ENCODE measurements around the gene SNRK. TPM values are rescaled to one million over a fixed set of nuclear protein-coding genes. Genes with fewer than 3 reads are reported as not detected.

The SNRK gene
- total RNA-seq, 1 experiment from 2014 or later: 12.0 TPM

GRCh38 chr3:43287500-43287873, 1.1 kb downstream of the SNRK start:
- peak overlapping the region; percentile 76 for H3K9ac ChIP-seq (ENCODE audit: extremely low read depth, insufficient read length, low read length)
- H3K27me3 Mint-ChIP-seq (ENCODE audit: low read depth): no peaks in the 10 kb centered on the region; the same call in 1 of the 2 replicates
- no peaks in the 10 kb centered on the region; a peak in 1 of 5 replicates for H3K9me3 Mint-ChIP-seq
- H3K36me3 Mint-ChIP-seq (ENCODE audit: insufficient read depth in 1 of 3, low read depth in 3 of 3): peaks cover 0 to 9% (median 0%) of the 10 kb centered on the region in 3 experiments; a peak in 4 of 7 replicates
- no peak overlapping the region for H2AFZ ChIP-seq (ENCODE audit: low read length)
- H3K4me2 ChIP-seq (ENCODE audit: insufficient read depth, insufficient read length, low read length): peak overlapping the region; percentile 94
- H4K20me1 ChIP-seq (ENCODE audit: control insufficient read depth, insufficient read depth, insufficient read length): no peaks in the 10 kb centered on the region
- H3K79me1 ChIP-seq (ENCODE audit: insufficient read depth, low read depth, low read length, poor library complexity, severe bottlenecking): peaks cover 3% of the 10 kb centered on the region
- no peak overlapping the region for H3K27ac ChIP-seq (ENCODE audit: insufficient read length, low read depth, low read length)
- peaks cover 5% of the 10 kb centered on the region; the same call in 1 of the 2 replicates for H3K79me2 ChIP-seq (ENCODE audit: insufficient read depth, low read length)
- no peak overlapping the region for H3K56ac ChIP-seq (ENCODE audit: insufficient read length, low read depth, low read length)
- no peak overlapping the region for H2BK5ac ChIP-seq (ENCODE audit: insufficient read length, low read length)
- no peak overlapping the region for H2BK120ac ChIP-seq (ENCODE audit: low read depth, low read length, poor library complexity, severe bottlenecking)
- no peak overlapping the region for H2BK20ac ChIP-seq (ENCODE audit: low read depth, low read length, poor library complexity, severe bottlenecking)
- H4K91ac ChIP-seq (ENCODE audit: insufficient read length, low read depth, low read length): no peak overlapping the region
- no peak for DNase-seq
- H3K4me3 Mint-ChIP-seq: peak overlapping the region; percentile 94 to 98
- H4K8ac ChIP-seq (replicated peaks; ENCODE audit: insufficient read length, low read depth, low read length): no peak overlapping the region
- peaks cover 32 to 40% of the 10 kb centered on the region in 2 experiments for H3K4me1 Mint-ChIP-seq
- H3K4me1 ChIP-seq (ENCODE audit: insufficient read depth, low read length): 0 out of 2 replicates have a peak, but pooled peaks cover 2% of the 10 kb centered on the region
- no peak overlapping the region for H3K14ac ChIP-seq (ENCODE audit: insufficient read depth, low read length)
- no peak for TF ChIP-seq CTCF (conservative IDR thresholded peaks at IDR 0.05)
- H3K18ac ChIP-seq (ENCODE audit: insufficient read length, low read depth, low read length): no peak overlapping the region
- H3K23ac ChIP-seq (ENCODE audit: insufficient read length, low read depth, low read length): no peak overlapping the region
- no peak overlapping the region for H2BK15ac ChIP-seq (ENCODE audit: low read depth, low read length)
- H2AK5ac ChIP-seq (ENCODE audit: insufficient read length, low read length): no peak overlapping the region
- peak overlapping the region in 2 of 3 experiments; percentile 29 to 88; a peak in 2 of 7 replicates for H3K27ac Mint-ChIP-seq
- no peak overlapping the region for H3K4ac ChIP-seq (ENCODE audit: low read depth, low read length)
- no peaks in the 10 kb centered on the region for H3K9me3 ChIP-seq (ENCODE audit: control insufficient read depth, low read depth, low read length)
- peaks cover 4% of the 10 kb centered on the region for H3K23me2 ChIP-seq (ENCODE audit: insufficient read length, low read depth, low read length, poor library complexity, severe bottlenecking)
- no peak overlapping the region for H3T11ph ChIP-seq (ENCODE audit: low read length)
- H4K5ac ChIP-seq (ENCODE audit: insufficient read length, low read depth, low read length): no peak overlapping the region
- H3K27me3 ChIP-seq (ENCODE audit: insufficient read depth, low read length): no peaks in the 10 kb centered on the region
- WGBS (ENCODE audit: extremely low coverage, insufficient read length, low lambda C conversion rate): no CpG with 5 or more reads among the region's 3 CpGs
- no peak overlapping the region for H2BK12ac ChIP-seq (ENCODE audit: insufficient read length, low read depth, low read length)
